Left forelimb (tissue), 1 donor: Measurements from ENCODE around the gene EIF4G1.
"Not testable (repeated sequence)": the region's sequence is repeated elsewhere in the genome, so short reads cannot be mapped to it uniquely, and the experiment has no call there.

Experiments used
- DNase-seq: peaks from one replicate; pipeline ENCODE4 v3.0.0-alpha.2; 2018; ENCODE audit warnings: low spot score

Gene EIF4G1

DNA sequence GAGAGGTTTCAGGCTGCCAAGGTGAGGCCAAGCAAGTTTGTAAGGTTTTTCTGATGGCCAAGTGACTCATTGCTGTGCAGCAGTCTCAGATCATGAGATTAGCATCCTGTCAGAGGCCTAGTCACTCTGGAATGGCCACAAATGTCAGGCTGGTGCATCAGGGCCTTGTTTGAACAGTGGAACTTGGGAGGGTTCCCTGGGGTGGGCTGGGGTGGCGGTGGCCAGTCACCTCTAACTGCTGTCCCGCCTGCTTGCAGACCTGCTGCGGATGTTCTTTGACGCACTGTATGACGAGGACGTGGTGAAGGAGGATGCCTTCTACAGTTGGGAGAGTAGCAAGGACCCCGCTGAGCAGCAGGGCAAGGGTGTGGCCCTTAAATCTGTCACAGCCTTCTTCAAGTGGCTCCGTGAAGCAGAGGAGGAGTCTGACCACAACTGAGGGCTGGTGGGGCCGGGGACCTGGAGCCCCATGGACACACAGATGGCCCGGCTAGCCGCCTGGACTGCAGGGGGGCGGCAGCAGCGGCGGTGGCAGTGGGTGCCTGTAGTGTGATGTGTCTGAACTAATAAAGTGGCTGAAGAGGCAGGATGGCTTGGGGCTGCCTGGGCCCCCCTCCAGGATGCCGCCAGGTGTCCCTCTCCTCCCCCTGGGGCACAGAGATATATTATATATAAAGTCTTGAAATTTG, 20.2 kb downstream of the EIF4G1 start:
- no peak for DNase-seq

GRCh38 chr3:184335291-184335660, 20.9 kb downstream of the EIF4G1 start:
- DNase-seq = no peak

- peak; percentile 93 for DNase-seq
These were observed 21.5 kb downstream of the EIF4G1 start for GRCh38 chr3:184335661-184336546.

GRCh38 chr3:184336547-184337398, 22.4 kb downstream of the EIF4G1 start:
- no peak for DNase-seq

GRCh38 chr3:184337399-184337714, 23.0 kb downstream of the EIF4G1 start, which contains the start of gene FAM131A:
TSS of gene FAM131A (plus strand) at chr3:184337600. CDS start at chr3:184337631, 31 bp downstream.
- peak; percentile 82 for DNase-seq

DNA sequence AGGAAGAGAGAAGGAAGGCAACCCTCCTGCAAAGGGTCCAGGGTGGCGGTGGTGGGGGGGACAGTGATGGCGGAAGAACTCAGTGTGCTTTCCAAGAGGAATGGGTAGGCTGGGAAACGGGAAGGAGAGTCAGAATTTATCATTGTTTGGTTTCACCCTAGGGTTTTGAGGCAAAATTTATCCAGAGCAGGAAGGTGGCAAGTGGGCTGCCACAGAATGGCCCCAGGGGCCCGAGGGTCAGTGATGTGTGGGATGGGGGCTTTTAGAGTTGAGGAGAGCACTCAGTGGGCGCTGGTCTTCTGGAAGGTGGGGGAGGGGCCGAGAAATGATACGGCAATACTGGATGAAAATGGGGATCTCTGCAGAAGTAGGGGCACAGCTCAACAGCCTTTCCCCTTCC, 23.6 kb downstream of the EIF4G1 start:
- DNase-seq = no peak

- peak; percentile 88 for DNase-seq
These were observed 24.1 kb downstream of the EIF4G1 start for GRCh38 chr3:184338511-184338945.

DNA sequence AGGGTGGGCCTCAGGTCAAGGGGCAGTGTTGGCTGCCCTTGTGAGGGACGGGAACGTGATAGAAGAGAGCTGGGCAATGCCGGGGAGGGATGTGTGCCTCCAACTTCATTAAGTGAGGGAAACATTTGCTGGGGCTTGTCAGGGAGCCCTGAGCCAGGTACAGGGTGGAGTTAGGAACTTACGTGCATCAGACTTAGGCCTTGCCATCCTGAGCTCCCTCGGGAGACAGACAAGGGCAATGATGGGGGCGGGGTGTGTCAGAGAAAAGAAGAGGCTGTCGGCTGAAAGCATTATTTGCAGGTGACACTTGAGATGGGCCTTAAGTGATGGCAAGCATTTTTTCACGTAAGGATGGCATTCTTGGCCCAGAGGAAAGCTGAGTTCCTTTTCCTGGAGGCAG, 24.6 kb downstream of the EIF4G1 start:
- DNase-seq = no peak

DNA sequence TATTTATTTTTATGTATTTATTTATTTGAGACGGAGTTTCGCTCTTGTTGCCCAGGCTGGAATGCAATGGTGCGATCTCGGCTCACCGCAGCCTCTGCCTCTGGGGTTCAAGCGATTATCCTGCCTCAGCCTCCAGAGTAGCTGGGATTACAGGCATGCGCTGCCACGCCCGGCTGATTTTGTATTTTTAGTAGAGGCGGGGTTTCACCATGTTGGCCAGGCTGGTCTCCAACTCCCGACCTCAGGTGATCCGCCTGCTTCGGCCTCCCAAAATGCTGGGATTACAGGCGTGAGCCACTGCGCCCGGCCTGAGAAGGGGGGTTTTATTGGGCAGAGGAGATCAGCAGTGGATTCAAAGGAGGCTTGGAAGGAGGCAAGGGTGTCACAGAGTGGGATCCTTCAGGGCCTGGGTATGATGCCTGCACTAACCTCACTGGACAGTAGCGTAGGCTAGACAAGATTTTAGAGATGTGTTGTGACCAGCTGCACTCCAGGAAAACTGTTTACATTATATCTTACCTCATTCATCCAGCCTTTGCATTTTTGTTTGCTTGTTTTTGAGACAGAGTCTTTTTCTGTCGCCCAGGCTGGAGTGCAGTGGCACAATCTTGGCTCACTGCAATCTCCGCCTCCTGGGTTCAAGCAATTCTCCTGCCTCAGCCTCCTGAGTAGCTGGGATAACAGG, 25.2 kb downstream of the EIF4G1 start:
- DNase-seq = not testable (repeated sequence)

GRCh38 chr3:184341925-184342324, 27.5 kb downstream of the EIF4G1 start:
- no peak for DNase-seq

DNA sequence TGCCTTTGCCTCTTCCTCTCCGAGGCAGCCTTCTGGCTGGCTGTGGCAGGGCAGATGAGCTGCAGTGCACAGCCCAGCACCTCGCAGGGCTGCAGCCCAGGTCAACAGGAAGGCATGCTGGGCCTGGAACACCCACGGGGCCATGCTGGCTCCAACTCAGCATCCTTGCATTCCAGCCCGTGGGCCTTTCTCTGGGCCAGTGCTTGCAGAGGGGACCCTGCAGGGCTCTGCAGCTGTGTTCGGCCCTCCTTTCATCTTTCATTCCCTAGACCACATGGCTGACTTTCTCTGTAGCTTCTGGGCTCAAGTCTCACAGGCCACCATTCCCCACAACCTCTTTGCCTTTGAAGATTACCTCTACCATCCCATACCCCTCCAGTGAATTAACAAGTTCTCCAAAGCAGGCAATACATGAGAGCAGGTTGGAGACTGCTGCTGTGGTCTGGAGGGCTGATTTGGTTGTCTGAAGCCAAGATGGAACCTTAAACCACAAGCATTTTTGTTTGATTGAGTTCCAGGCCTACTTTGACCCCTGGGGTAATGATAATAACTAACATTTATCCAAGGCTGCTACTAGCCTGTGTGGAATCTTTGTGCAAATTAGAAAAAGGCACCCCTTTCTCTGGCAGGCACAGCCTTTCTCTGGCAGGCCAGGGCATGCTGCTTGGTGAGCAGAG, 28.9 kb downstream of the EIF4G1 start:
- no peak for DNase-seq

DNA sequence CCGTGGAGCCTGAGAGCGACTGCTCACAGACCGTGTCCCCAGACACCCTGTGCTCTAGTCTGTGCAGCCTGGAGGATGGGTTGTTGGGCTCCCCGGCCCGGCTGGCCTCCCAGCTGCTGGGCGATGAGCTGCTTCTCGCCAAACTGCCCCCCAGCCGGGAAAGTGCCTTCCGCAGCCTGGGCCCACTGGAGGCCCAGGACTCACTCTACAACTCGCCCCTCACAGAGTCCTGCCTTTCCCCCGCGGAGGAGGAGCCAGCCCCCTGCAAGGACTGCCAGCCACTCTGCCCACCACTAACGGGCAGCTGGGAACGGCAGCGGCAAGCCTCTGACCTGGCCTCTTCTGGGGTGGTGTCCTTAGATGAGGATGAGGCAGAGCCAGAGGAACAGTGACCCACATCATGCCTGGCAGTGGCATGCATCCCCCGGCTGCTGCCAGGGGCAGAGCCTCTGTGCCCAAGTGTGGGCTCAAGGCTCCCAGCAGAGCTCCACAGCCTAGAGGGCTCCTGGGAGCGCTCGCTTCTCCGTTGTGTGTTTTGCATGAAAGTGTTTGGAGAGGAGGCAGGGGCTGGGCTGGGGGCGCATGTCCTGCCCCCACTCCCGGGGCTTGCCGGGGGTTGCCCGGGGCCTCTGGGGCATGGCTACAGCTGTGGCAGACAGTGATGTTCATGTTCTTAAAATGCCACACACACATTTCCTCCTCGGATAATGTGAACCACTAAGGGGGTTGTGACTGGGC, 30.3 kb downstream of the EIF4G1 start:
- no peak for DNase-seq

DNA sequence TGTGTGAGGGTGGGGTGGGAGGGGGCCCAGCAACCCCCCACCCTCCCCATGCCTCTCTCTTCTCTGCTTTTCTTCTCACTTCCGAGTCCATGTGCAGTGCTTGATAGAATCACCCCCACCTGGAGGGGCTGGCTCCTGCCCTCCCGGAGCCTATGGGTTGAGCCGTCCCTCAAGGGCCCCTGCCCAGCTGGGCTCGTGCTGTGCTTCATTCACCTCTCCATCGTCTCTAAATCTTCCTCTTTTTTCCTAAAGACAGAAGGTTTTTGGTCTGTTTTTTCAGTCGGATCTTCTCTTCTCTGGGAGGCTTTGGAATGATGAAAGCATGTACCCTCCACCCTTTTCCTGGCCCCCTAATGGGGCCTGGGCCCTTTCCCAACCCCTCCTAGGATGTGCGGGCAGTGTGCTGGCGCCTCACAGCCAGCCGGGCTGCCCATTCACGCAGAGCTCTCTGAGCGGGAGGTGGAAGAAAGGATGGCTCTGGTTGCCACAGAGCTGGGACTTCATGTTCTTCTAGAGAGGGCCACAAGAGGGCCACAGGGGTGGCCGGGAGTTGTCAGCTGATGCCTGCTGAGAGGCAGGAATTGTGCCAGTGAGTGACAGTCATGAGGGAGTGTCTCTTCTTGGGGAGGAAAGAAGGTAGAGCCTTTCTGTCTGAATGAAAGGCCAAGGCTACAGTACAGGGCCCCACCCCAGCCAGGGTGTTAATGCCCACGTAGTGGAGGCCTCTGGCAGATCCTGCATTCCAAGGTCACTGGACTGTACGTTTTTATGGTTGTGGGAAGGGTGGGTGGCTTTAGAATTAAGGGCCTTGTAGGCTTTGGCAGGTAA, 31.1 kb downstream of the EIF4G1 start:
- no peak for DNase-seq

DNA sequence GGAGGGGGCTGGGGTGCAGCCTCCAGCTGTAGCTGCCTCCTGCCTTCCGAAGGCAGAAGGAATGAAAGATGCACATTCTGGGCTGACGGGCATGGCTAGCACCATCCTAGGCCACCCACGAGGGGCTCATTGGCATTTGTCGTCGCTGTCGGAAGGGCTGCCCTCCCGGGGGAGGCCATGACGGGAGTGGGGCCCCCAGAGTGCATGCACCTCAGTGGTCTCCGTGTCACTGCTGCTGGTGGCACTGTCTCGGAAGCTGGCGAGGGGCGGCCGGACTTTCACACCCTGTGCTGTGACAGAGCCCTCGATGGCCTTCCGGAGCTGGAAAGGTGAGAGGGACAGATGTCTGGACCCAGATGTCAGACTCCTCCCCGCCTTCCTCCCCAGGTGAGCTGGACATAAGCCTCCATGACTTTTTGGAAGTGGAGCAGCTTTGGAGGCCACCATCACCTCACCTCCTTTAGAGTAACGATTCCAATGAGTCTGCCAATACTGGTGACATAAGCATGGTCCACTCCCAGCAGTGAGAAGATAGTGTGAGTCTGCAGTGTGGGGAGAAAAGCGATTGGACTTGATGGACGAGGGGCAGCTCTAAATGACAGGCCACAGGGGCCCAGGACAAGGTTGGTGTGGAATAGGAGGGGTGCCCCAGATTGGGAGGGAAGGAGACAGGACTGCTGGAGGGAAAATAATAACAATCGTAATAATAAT, 32.2 kb downstream of the EIF4G1 start:
- no peak for DNase-seq

DNA sequence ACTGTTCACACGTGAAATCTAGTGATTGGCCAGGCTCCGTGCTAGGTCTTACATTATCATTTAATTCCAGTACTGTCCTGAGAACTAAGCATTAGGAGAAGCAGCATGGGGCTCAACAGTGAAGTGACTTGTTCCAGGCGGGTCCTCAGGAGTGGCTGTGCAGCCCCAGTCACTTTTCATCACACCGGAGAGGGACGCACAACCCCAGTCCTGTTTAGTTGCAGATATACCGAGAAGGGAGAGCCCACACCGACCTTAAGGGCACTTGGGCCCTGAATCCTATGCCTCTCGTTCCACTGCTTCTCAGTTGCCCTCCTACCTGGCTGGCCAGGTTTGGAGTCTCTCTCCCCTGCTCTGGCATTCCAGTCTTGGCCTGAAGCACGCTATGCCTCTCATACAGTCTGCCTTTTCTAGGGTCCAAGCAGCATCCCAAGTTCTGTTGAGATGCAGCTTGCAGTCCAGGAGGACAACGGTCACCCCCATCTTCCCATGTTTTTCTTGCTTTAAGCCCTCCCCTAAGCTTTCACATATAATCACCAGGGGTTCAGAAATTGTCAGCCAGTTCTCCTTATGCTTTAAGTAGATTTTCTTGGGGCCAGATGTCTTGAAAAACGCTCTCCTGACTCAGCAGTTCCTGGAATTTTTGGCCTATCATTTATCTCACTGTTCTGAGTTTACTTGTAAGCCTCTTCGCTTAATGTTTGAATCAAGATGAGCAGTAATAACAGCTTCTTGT, 33.1 kb downstream of the EIF4G1 start:
- no peak for DNase-seq

GRCh38 chr3:184348057-184348382, 33.6 kb downstream of the EIF4G1 start:
- no peak for DNase-seq

DNA sequence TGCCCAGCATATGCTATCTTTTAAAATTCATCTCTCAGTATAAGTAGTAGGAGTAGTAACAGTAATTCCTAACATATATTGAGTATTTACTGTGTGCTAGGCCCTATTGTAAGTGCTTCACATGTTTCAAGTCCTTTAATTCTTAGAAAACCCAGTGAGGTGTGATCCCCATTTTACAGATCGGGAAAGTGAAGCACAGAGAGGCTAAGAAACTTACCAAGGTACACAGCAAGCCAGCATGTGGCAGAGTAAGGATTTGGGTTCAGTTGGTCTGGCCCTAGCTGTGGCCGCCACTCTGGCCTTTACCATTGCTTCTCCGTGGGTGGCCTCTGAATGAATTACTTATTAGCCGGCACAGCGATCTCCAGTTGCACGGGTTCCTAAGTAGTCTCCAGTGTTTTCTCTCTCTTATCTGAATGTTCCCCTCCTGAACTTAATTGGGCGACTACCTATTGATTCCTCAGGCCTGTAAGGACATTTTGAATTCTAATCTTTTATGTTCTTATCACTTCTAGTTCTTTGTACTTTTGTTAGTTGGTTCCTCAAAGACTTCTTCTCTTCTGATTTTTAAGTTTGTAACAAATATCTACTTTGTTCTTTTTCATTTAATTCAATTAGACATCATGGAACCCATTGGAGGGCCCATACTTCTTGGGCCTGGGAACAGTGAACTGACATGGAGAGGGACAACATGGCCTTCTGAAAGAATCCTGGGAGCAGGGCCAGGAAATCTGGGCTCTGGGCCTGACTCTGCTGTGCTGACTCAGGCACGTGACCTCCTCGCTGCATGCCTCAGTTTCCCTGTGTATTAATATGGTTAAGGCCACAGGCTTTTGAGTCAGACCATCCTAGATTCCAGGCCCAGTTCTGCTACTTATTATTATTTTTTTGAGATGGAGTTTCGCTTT, 35.4 kb downstream of the EIF4G1 start:
- no peak for DNase-seq
